ENCODE measurements around the gene LHX1. TPM values are rescaled to one million over a fixed set of nuclear protein-coding genes. Genes with fewer than 3 reads are reported as not detected.

Gene LHX1
- total and polyA plus RNA-seq, 7 donors, result not detected

DNA sequence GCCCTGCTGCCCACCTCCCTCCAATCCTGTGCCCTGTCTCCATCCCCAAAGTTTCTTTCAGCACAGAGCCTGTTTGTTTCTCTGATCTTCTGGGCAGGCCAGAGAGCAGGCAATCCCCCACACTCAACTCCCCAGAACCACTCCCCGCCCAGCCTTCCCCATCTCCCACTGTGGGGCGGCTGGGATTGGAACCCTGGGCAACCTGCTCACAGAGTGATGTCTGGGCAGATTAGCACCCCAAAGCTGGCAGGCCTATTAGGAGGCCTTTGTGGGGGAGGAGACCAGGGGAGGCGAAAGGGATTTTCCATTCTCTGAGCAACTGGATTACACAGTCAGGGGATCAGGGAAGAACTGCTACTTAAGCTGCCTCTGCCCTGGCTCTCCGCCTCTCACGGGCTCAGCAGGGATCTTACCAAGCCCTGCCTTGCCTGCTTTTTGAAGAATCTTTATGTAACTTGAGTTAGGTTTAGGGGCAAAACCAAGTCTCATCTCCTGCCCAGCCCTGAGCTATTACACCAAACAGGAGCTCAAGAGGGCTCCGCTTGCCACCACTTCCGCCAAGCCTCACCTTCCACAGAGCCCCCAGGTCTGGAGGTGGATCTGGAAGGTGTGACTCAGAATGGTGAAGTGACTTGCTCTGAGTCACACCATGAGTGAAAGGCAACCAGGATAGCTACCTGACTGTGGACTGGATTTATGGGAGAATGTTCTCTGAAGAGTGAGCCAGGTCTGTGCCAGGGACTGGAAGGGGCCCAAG is 16.0 kb upstream of the LHX1 start:
- intact Hi-C loops (cut with DNase I), result no loop called here
- no peak for DNase-seq
- Histone ChIP-seq H3K27ac (no peak overlapping the region), H3K4me1 (no peaks in the 10 kb centered on the region), H3K36me3 (ENCODE audit: insufficient read depth in 1 of 2, low read depth in 1 of 2) (no peaks in the 10 kb centered on the region), H3K9me3 (no peaks in the 10 kb centered on the region), H3K4me3 (no peak overlapping the region), H3K27me3 (ENCODE audit: insufficient read depth in 3 of 3, low read length in 2 of 3) (peaks cover 0 to 48% (median 11%) of the 10 kb centered on the region in 3 donors)
- no peak for ATAC-seq
- WGBS, 3 donors, result 63 to 79% (median 71%) methylated on average over 7 of the region's 7 CpGs
- TF ChIP-seq, protein P1, sequence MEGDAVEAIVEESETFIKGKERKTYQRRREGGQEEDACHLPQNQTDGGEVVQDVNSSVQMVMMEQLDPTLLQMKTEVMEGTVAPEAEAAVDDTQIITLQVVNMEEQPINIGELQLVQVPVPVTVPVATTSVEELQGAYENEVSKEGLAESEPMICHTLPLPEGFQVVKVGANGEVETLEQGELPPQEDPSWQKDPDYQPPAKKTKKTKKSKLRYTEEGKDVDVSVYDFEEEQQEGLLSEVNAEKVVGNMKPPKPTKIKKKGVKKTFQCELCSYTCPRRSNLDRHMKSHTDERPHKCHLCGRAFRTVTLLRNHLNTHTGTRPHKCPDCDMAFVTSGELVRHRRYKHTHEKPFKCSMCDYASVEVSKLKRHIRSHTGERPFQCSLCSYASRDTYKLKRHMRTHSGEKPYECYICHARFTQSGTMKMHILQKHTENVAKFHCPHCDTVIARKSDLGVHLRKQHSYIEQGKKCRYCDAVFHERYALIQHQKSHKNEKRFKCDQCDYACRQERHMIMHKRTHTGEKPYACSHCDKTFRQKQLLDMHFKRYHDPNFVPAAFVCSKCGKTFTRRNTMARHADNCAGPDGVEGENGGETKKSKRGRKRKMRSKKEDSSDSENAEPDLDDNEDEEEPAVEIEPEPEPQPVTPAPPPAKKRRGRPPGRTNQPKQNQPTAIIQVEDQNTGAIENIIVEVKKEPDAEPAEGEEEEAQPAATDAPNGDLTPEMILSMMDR (IDR thresholded peaks at IDR 0.05), result no peak

DNA sequence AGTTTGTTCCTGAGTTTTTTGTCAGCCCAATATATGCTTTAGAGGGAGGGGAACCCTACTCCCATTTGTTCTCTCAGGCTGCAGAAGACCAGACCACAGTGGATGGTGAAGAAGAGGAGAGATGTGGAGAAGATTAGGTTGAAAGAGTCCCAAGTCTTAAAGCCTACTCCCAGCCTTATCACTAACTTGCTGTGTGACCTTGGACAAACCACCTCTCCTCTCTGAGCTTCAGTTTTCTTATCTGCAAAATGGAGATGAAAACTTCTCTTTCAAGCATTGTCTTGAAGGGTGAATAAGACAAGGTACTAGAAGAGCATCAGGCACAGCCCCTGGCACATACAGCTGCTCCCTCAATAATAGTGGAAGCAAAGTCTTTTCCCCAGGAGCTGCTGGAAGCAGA is 15.1 kb upstream of the LHX1 start:
- TF ChIP-seq, protein P1 (IDR thresholded peaks at IDR 0.05), result no peak
- H3K36me3 ChIP-seq (ENCODE audit: insufficient read depth in 1 of 2, low read depth in 1 of 2), result no peaks in the 10 kb centered on the region
- no peak overlapping the region for H3K27ac ChIP-seq
- ATAC-seq (no peak), DNase-seq (no peak)
- intact Hi-C loops (cut with DNase I), result no loop called here
- no peaks in the 10 kb centered on the region for H3K9me3 ChIP-seq
- H3K4me3 ChIP-seq, result no peak overlapping the region
- H3K4me1 ChIP-seq, result no peaks in the 10 kb centered on the region
- peaks cover 0 to 54% (median 16%) of the 10 kb centered on the region in 3 donors for H3K27me3 ChIP-seq (ENCODE audit: insufficient read depth in 3 of 3, low read length in 2 of 3)

DNA sequence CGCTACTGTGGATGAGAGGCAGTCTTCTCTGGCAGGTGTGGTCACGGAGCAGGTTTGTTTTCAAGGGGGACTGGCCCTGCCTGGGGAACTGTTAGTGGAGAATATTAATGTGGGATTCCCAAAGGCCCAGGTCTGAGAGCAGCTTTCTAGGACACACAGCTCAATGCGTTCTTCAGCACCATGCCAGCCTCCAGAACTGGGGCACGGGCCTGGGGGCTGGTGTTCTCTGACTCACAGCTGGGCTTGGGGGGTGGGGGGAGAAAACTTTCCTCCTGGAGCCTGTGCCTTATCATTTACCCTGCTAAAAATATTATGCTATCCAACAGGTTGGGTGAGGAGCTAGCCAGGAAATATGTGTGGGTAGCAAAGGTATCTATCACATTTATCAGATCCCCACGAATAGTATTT is 13.5 kb upstream of the LHX1 start:
- Histone ChIP-seq H3K36me3 (ENCODE audit: insufficient read depth in 1 of 2, low read depth in 1 of 2) (no peaks in the 10 kb centered on the region), H3K9me3 (no peaks in the 10 kb centered on the region), H3K4me1 (no peaks in the 10 kb centered on the region), H3K4me3 (no peak overlapping the region), H3K27me3 (ENCODE audit: insufficient read depth in 3 of 3, low read length in 2 of 3) (peaks cover 0 to 67% (median 20%) of the 10 kb centered on the region in 3 donors), H3K27ac (no peak overlapping the region)
- intact Hi-C loops (cut with DNase I), result no loop called here
- TF ChIP-seq, protein P1 (IDR thresholded peaks at IDR 0.05), result no peak
- 78 to 81% (median 80%) methylated on average over 5 of the region's 5 CpGs for WGBS, 3 donors
- no peak for DNase-seq
- ATAC-seq, result no peak

DNA sequence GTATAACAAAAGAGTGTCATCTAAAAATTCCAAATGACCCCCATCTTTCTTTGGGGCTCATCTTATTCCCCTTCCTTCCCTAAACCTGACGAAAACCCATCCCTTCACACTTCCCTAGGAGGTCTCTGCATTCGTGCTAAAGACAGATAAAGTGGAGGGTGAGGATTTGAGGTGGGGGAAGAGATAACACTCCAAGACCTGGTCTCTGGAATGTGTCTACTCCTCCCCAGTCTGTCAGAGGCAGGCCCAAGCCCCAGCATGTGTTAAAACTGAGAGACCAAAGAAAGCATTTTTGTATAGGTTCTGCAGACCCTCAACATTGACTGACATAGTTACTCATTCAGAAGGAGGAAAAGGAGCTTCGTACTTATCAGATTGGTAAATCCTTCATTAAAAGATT is 11.0 kb upstream of the LHX1 start:
- Histone ChIP-seq H3K4me3 (no peak overlapping the region), H3K9me3 (no peaks in the 10 kb centered on the region), H3K27me3 (ENCODE audit: insufficient read depth in 3 of 3, low read length in 2 of 3) (peaks cover 0 to 70% (median 33%) of the 10 kb centered on the region in 3 donors)

More for the DNA sequence above, 11.0 kb upstream of the LHX1 start:
- Histone ChIP-seq H3K36me3 (ENCODE audit: insufficient read depth in 1 of 2, low read depth in 1 of 2) (no peaks in the 10 kb centered on the region), H3K4me1 (no peaks in the 10 kb centered on the region), H3K27ac (no peak overlapping the region)
- WGBS, 3 donors, result 86 to 90% (median 88%) methylated on average over 3 of the region's 3 CpGs
- intact Hi-C loops (cut with DNase I), result no loop called here
- DNase-seq (no peak), ATAC-seq (no peak)
- TF ChIP-seq, protein P1 (IDR thresholded peaks at IDR 0.05), result no peak

Measured in psoas muscle (tissue), 8 donors.